ENCODE measurements around the gene KIAA1671. TPM values are rescaled to one million over a fixed set of nuclear protein-coding genes. Genes with fewer than 3 reads are reported as not detected.

KIAA1671 gene
- polyA plus RNA-seq, 1 donor from 2014 or later: 3.0 TPM

DNA sequence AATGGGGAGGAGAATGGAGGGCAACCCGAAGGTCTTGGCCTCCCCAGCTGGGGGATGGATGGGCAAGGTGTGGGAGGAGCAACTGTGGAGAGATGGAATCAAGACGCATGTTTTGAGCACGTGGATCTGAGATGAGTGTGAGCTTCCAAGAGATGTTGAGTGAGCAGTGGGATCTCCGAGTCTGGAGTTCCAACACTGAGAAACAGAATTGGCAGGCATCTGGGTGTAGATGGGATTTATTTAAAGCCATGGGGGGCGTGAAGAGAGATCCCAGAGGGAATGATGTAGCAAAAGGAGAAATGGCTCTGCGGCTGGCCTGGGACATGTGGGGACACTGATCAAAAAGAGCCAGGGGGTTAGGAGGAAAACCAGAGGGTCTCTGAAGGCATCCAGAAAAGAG lies 95.6 kb downstream of the KIAA1671 start:
- Histone ChIP-seq H3K9me3 (ENCODE audit: low read length) (no peaks in the 10 kb centered on the region), H3K27ac (ENCODE audit: low read length) (no peak overlapping the region), H2AFZ (ENCODE audit: low read depth, low read length) (no peak overlapping the region), H3K4me3 (ENCODE audit: low read length) (no peak overlapping the region), H3K9me2 (ENCODE audit: insufficient read depth, low read length) (no peaks in the 10 kb centered on the region), H3F3A (ENCODE audit: insufficient read depth, low read length, poor library complexity, severe bottlenecking) (no peaks in the 10 kb centered on the region), H3K27me3 (ENCODE audit: insufficient read depth, low read depth, low read length) (no peaks in the 10 kb centered on the region), H4K20me1 (ENCODE audit: insufficient read depth) (no peaks in the 10 kb centered on the region), H3K4me2 (ENCODE audit: low read length) (no peak overlapping the region), H3K36me3 (ENCODE audit: insufficient read depth, low read length) (no peaks in the 10 kb centered on the region), H3K79me2 (replicated peaks; ENCODE audit: insufficient read depth, low read length) (no peaks in the 10 kb centered on the region), H3K9ac (ENCODE audit: low read length) (no peak overlapping the region)
- TF ChIP-seq RAD21 (conservative IDR thresholded peaks at IDR 0.05): no peak
- TF ChIP-seq TAF1 (IDR thresholded peaks at IDR 0.05; ENCODE audit: low read depth): no peak
- TF ChIP-seq EZH2 (IDR thresholded peaks at IDR 0.05; ENCODE audit: borderline replicate concordance, insufficient read depth, low read length, poor library complexity, severe bottlenecking): no peak
- TF ChIP-seq POLR2AphosphoS5 (IDR thresholded peaks at IDR 0.05): no peak
- TF ChIP-seq, protein P1, sequence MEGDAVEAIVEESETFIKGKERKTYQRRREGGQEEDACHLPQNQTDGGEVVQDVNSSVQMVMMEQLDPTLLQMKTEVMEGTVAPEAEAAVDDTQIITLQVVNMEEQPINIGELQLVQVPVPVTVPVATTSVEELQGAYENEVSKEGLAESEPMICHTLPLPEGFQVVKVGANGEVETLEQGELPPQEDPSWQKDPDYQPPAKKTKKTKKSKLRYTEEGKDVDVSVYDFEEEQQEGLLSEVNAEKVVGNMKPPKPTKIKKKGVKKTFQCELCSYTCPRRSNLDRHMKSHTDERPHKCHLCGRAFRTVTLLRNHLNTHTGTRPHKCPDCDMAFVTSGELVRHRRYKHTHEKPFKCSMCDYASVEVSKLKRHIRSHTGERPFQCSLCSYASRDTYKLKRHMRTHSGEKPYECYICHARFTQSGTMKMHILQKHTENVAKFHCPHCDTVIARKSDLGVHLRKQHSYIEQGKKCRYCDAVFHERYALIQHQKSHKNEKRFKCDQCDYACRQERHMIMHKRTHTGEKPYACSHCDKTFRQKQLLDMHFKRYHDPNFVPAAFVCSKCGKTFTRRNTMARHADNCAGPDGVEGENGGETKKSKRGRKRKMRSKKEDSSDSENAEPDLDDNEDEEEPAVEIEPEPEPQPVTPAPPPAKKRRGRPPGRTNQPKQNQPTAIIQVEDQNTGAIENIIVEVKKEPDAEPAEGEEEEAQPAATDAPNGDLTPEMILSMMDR (IDR thresholded peaks at IDR 0.05; ENCODE audit: poor library complexity, severe bottlenecking): no peak
- TF ChIP-seq SMC3 (conservative IDR thresholded peaks at IDR 0.05; ENCODE audit: poor library complexity): no peak
- no peak for TF ChIP-seq MXI1 (conservative IDR thresholded peaks at IDR 0.05; ENCODE audit: poor library complexity, severe bottlenecking)
- TF ChIP-seq EP300 (conservative IDR thresholded peaks at IDR 0.05; ENCODE audit: poor library complexity, severe bottlenecking): no peak
- TF ChIP-seq, protein P2, sequence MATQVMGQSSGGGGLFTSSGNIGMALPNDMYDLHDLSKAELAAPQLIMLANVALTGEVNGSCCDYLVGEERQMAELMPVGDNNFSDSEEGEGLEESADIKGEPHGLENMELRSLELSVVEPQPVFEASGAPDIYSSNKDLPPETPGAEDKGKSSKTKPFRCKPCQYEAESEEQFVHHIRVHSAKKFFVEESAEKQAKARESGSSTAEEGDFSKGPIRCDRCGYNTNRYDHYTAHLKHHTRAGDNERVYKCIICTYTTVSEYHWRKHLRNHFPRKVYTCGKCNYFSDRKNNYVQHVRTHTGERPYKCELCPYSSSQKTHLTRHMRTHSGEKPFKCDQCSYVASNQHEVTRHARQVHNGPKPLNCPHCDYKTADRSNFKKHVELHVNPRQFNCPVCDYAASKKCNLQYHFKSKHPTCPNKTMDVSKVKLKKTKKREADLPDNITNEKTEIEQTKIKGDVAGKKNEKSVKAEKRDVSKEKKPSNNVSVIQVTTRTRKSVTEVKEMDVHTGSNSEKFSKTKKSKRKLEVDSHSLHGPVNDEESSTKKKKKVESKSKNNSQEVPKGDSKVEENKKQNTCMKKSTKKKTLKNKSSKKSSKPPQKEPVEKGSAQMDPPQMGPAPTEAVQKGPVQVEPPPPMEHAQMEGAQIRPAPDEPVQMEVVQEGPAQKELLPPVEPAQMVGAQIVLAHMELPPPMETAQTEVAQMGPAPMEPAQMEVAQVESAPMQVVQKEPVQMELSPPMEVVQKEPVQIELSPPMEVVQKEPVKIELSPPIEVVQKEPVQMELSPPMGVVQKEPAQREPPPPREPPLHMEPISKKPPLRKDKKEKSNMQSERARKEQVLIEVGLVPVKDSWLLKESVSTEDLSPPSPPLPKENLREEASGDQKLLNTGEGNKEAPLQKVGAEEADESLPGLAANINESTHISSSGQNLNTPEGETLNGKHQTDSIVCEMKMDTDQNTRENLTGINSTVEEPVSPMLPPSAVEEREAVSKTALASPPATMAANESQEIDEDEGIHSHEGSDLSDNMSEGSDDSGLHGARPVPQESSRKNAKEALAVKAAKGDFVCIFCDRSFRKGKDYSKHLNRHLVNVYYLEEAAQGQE (IDR thresholded peaks at IDR 0.05; ENCODE audit: borderline replicate concordance): no peak

DNA sequence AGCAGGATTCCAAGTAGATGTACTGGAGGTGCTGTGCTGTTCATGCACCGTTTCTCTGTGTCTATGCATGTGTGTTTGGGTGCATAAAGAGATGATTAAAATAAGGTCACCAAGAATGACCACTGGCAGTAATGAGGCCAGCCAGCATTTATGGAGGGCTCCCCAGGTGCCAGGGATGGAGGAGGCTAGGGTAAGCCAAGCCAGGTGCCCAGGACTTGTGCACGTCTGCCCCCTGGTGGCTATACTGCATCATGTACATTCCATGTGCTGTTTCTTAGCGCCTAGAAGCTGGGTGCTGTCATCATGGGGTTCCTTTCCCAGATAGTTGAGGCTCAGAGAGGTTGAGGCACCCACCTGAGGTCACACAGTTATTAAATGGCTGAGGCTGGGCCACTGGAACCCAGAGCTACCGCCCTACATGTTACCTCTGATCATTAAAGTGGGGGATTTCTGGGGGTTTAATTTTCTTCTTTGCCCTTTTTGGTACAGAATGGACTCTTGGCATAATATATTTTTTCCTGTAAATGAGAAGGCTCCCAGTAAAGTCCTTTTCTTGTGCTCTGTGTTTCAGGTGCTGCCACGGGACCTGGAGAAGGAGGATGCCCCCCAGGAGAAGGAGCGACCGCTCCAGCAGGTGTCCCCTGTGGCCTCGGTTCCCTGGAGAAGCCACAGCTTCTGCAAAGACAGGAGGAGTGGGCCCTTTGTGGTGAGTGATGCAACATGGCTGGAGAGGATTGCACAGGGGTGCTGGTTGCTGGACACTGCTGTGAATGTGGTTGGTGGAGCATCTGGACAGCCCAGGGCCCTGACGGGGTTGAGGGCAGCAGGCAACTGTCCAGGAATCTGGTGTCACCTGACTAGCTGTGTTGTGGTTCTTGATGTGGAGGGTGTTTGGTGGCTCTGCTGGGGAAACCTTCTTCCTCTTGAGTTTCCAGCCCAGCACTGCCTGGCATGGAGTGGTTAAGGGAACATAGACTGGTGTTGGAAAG lies 96.4 kb downstream of the KIAA1671 start:
- Histone ChIP-seq H3F3A (ENCODE audit: insufficient read depth, low read length, poor library complexity, severe bottlenecking) (no peaks in the 10 kb centered on the region), H3K4me3 (ENCODE audit: low read length) (no peak overlapping the region), H3K9me3 (ENCODE audit: low read length) (no peaks in the 10 kb centered on the region), H3K9ac (ENCODE audit: low read length) (no peak overlapping the region), H3K9me2 (ENCODE audit: insufficient read depth, low read length) (no peaks in the 10 kb centered on the region), H3K36me3 (ENCODE audit: insufficient read depth, low read length) (no peaks in the 10 kb centered on the region), H3K4me2 (ENCODE audit: low read length) (no peak overlapping the region), H3K27me3 (ENCODE audit: insufficient read depth, low read depth, low read length) (no peaks in the 10 kb centered on the region), H2AFZ (ENCODE audit: low read depth, low read length) (no peak overlapping the region), H4K20me1 (ENCODE audit: insufficient read depth) (no peaks in the 10 kb centered on the region), H3K79me2 (replicated peaks; ENCODE audit: insufficient read depth, low read length) (no peaks in the 10 kb centered on the region), H3K27ac (ENCODE audit: low read length) (no peak overlapping the region)
- TF ChIP-seq TAF1 (IDR thresholded peaks at IDR 0.05; ENCODE audit: low read depth): no peak
- TF ChIP-seq RAD21 (conservative IDR thresholded peaks at IDR 0.05): peak; percentile 50
- TF ChIP-seq MXI1 (conservative IDR thresholded peaks at IDR 0.05; ENCODE audit: poor library complexity, severe bottlenecking): no peak
- TF ChIP-seq POLR2AphosphoS5 (IDR thresholded peaks at IDR 0.05): no peak
- no peak for TF ChIP-seq EP300 (conservative IDR thresholded peaks at IDR 0.05; ENCODE audit: poor library complexity, severe bottlenecking)
- TF ChIP-seq, protein P2 (IDR thresholded peaks at IDR 0.05; ENCODE audit: borderline replicate concordance): no peak
- TF ChIP-seq SMC3 (conservative IDR thresholded peaks at IDR 0.05; ENCODE audit: poor library complexity): peak; percentile 59
- TF ChIP-seq EZH2 (IDR thresholded peaks at IDR 0.05; ENCODE audit: borderline replicate concordance, insufficient read depth, low read length, poor library complexity, severe bottlenecking): no peak
- TF ChIP-seq, protein P1 (IDR thresholded peaks at IDR 0.05; ENCODE audit: poor library complexity, severe bottlenecking): peak; percentile 59
